Kidney (tissue), 14 donors: ENCODE results near the gene AHCYL2. TPM values are rescaled to one million over a fixed set of nuclear protein-coding genes. Genes with fewer than 3 reads are reported as not detected.

Experiments used
- DNase-seq, 5 donors: peaks; one replicate each; pipeline ENCODE4 v3.0.0-alpha.2; 2013 to 2020
- FAIRE-seq: peaks from 2 replicates; lab custom pipeline; 2012; peaks lifted over from hg19 to GRCh38; lab: Jason Lieb, UNC
- H3K27ac ChIP-seq, 2 donors: one replicate each; pipeline ENCODE4 v1.7.0; 2013; ENCODE audit warnings: low read depth in 2 of 2, low read length in 2 of 2, inconsistent platforms in 1 of 2
- H3K27me3 ChIP-seq: one replicate; pipeline ENCODE4 v1.7.1; 2013; ENCODE audit warnings: low read length, inconsistent platforms; ENCODE audit not compliant: control insufficient read depth, insufficient read depth
- H3K36me3 ChIP-seq, 3 donors: one replicate each; pipeline versions ENCODE4 v1.7.0 to v1.7.1; 2013; ENCODE audit warnings: low read length in 3 of 3, control low read depth in 1 of 3, inconsistent platforms in 1 of 3; ENCODE audit not compliant: insufficient read depth in 3 of 3, control insufficient read depth in 2 of 3
- H3K4me1 ChIP-seq, 3 donors: one replicate each; pipeline versions ENCODE4 v1.7.0 to v1.7.1; 2013; ENCODE audit warnings: low read length in 3 of 3, inconsistent platforms in 1 of 3, low read depth in 1 of 3; ENCODE audit not compliant: control insufficient read depth in 2 of 3, insufficient read depth in 2 of 3
- H3K4me3 ChIP-seq, 3 donors: one replicate each; pipeline versions ENCODE4 v1.7.0 to v1.8.1; 2013; ENCODE audit warnings: low read length in 3 of 3, control low read depth in 1 of 3, inconsistent platforms in 1 of 3
- H3K9ac ChIP-seq, 3 donors: one replicate each; pipeline versions ENCODE4 v1.7.0 to v1.7.1; 2013; ENCODE audit warnings: low read length in 3 of 3, control low read depth in 1 of 3, inconsistent platforms in 1 of 3
- H3K9me3 ChIP-seq, 3 donors: one replicate each; pipeline versions ENCODE4 v1.7.0 to v1.7.1; 2013; ENCODE audit warnings: low read length in 3 of 3, control low read depth in 1 of 3, inconsistent platforms in 1 of 3; ENCODE audit not compliant: control insufficient read depth in 2 of 3, insufficient read depth in 1 of 3
- CTCF ChIP-seq: IDR thresholded peaks from 3 replicates; pipeline ENCODE4 v1.5.1; 2012; ENCODE audit warnings: mild to moderate bottlenecking, moderate library complexity, borderline replicate concordance; ENCODE audit not compliant: insufficient read depth; ENCODE audit errors: extremely low read depth
- intact Hi-C: fragments of 100-400 bp; cut with DNase I; formaldehyde crosslinking; loops from one replicate; pipeline ENCODE4 v1.11.1; 2022
- polyA plus RNA-seq: library from polyadenylated mRNA; stranded (reverse); fragments of 350-450 nt; fragmentation: Illumina TruSeq; extraction: RNeasy Lipid Tissue Mini Kit (QIAGEN cat#74804); gene quantifications from one replicate; pipeline ENCODE4 v1.2.3, GENCODE V29; 2014; ENCODE audit warnings: low read depth, low replicate concordance; ENCODE audit not compliant: insufficient read depth
- total RNA-seq: library from RNA; stranded (reverse); fragmentation: NEBNext Ultra II Directional; extraction: Animal tissue kit (Norgen Biotek cat#: 25700); gene quantifications from one replicate; pipeline ENCODE4 v1.2.1, GENCODE V29; 2021
- donor health status: control.
- donor health status: control.
- donor health status: control.
- donor health status: control.
- donor health status: control.
- donor health status: DM: yes; HTN: yes; CAD: no.
- donor health status: Normal renal cell carcinoma (clear cell type).

The AHCYL2 gene
- total and polyA plus RNA-seq, 2 donors from 2014 or later: 19.5 to 25.2 TPM

DNA sequence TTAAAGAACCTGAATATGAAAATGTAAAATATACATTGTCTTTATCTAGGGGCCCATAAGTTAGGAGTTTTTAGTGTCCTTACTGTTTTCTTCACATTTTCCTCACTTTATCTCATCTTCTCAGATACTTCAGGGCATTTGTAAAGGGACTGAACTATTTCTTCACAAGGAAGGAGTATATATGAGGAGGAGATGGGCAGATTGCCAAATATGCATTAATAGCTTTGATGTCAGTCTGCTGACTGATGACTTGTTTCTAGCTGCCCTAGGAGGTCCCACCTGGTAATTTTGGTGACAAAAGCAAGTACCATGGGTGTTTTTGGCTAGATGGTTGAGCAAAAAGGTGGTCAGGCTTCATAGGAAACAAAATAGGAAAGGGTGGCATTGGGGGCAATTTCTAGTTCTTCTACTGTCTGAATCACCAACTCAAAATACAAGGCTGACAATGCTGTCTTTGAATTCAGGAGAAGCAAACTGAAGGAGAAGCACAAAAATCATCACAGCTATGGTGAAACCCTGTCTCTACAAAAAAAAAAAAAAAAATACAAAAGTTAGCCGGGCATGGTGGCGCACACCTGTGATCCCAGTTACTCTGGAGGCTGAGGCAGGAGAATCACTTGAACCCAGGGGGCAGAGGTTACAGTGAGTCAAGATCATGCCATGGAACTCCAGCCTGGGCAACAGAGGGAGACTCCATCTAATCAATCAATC is 199.0 kb downstream of the AHCYL2 start:
- DNase-seq (no peak), FAIRE-seq (no peak)
- intact Hi-C loops: no loop called here
- Histone ChIP-seq H3K9ac (no peak overlapping the region), H3K4me3 (no peak overlapping the region), H3K27ac (no peak overlapping the region), H3K27me3 (no peaks in the 10 kb centered on the region), H3K4me1 (no peaks in the 10 kb centered on the region), H3K9me3 (no peaks in the 10 kb centered on the region), H3K36me3 (peaks cover 0 to 20% (median 0%) of the 10 kb centered on the region in 3 donors)
- no peak for TF ChIP-seq CTCF

DNA sequence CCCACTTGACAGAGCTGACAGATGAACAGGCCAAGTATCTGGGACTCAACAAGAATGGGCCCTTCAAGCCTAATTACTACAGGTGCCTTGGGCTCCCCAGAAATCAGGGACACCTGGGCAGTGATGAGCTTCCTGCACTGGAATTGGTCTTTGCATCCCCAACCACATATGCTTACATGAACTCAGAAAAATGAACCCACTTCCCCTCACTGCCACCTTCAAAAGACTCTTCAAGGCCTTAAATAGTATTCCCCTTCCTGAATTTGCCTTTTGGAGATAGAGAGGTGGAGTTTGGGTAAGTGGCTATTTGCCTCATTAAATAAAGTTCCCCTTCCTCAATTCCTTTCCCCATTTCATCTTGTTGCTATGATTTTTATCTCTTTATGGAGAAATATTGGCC is 201.7 kb downstream of the AHCYL2 start:
- DNase-seq (no peak), FAIRE-seq (no peak)
- H3K9me3 ChIP-seq: no peaks in the 10 kb centered on the region
- intact Hi-C loops: no loop called here
- no peak overlapping the region for H3K4me3 ChIP-seq
- no peaks in the 10 kb centered on the region for H3K27me3 ChIP-seq
- no peak overlapping the region for H3K27ac ChIP-seq
- no peak for TF ChIP-seq CTCF
- H3K4me1 ChIP-seq: no peaks in the 10 kb centered on the region
- no peak overlapping the region for H3K9ac ChIP-seq
- peaks cover 0 to 20% (median 0%) of the 10 kb centered on the region in 3 donors for H3K36me3 ChIP-seq

DNA sequence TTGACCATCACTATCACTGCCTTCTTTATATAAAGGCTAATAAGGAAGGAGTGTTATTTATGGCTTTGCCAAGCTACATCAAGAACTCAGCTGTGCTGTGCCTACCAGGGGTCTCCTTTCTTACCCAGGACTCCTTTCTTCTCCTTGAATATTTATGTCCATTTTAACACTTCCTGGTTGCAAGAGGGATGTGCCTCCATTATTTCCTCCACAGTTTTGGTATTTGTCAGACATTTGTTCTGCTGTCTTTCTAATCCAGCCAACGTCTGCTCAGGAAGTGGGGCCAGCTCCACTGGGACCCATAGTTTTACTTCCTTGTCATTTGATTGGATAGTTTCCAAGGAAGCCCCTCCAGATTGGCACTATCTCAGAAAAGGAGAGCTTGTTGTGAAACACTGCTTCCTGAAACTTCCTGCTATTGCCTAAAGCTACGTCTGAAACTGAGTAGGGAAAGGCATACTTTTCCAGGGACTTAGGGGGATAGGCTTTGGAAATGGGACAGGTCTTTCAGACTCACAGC is 202.8 kb downstream of the AHCYL2 start:
- FAIRE-seq (no peak), DNase-seq (peak in 2 of 5 donors; percentile 10 to 15)
- H3K36me3 ChIP-seq: peaks cover 0 to 19% (median 0%) of the 10 kb centered on the region in 3 donors

More for the DNA sequence above, 202.8 kb downstream of the AHCYL2 start:
- Histone ChIP-seq H3K4me3 (no peak overlapping the region), H3K27me3 (peaks cover under 1% of the 10 kb centered on the region), H3K9me3 (no peaks in the 10 kb centered on the region), H3K27ac (no peak overlapping the region), H3K9ac (no peak overlapping the region), H3K4me1 (no peaks in the 10 kb centered on the region)
- intact Hi-C loops: no loop called here
- no peak for TF ChIP-seq CTCF
